Activated CD8-positive, alpha-beta memory T cell treated with anti-CD3 and anti-CD28 coated beads, Interleukin-2, amount 50 U/mL, for 4 hours (primary cell): ENCODE results near the gene MAP6.
"Not testable (repeated sequence)": the region's sequence is repeated elsewhere in the genome, so short reads cannot be mapped to it uniquely, and the experiment has no call there.

Experiments used
- DNase-seq: peaks from one replicate; pipeline ENCODE4 v3.0.0-alpha.2; 2020

Gene MAP6

GRCh38 chr11:75589933-75590332 is 78.9 kb downstream of the MAP6 start:
- no peak for DNase-seq

- DNase-seq = no peak
Measured at GRCh38 chr11:75589051-75589450, 79.8 kb downstream of the MAP6 start.

- DNase-seq = no peak
Measured at GRCh38 chr11:75588051-75588481, 80.8 kb downstream of the MAP6 start.

GRCh38 chr11:75586395-75586794 is 82.4 kb downstream of the MAP6 start:
- DNase-seq = no peak

GRCh38 chr11:75585293-75585670 is 83.6 kb downstream of the MAP6 start:
- DNase-seq = no peak

GRCh38 chr11:75584659-75585292 is 84.1 kb downstream of the MAP6 start:
- not testable (repeated sequence) for DNase-seq

GRCh38 chr11:75583718-75584658 is 84.8 kb downstream of the MAP6 start:
- DNase-seq = no peak

- DNase-seq = peak; percentile 61
Measured at GRCh38 chr11:75582895-75583717, 85.7 kb downstream of the MAP6 start.

- no peak for DNase-seq
Measured at GRCh38 chr11:75582506-75582894, 86.3 kb downstream of the MAP6 start.

- no peak for DNase-seq
Measured at GRCh38 chr11:75579841-75580240, 89.0 kb downstream of the MAP6 start.

- no peak for DNase-seq
Measured at GRCh38 chr11:75578977-75579376, 89.9 kb downstream of the MAP6 start.

- DNase-seq = peak; percentile 66
Measured at GRCh38 chr11:75577207-75577606, 91.6 kb downstream of the MAP6 start.

GRCh38 chr11:75576499-75576918 is 92.3 kb downstream of the MAP6 start:
- DNase-seq = no peak

- DNase-seq = no peak
Measured at GRCh38 chr11:75576017-75576416, 92.8 kb downstream of the MAP6 start.

GRCh38 chr11:75574698-75575602 is 93.9 kb downstream of the MAP6 start:
- DNase-seq = no peak

- DNase-seq = no peak
Measured at GRCh38 chr11:75572744-75573143, 96.1 kb downstream of the MAP6 start.

- DNase-seq = no peak
Measured at GRCh38 chr11:75571625-75572024, 97.2 kb downstream of the MAP6 start.

GRCh38 chr11:75570559-75571139 is 98.2 kb downstream of the MAP6 start:
- no peak for DNase-seq

- no peak for DNase-seq
Measured at GRCh38 chr11:75568616-75569219, 100.1 kb downstream of the MAP6 start.

- DNase-seq = no peak
Measured at GRCh38 chr11:75567971-75568370, 100.9 kb downstream of the MAP6 start.

GRCh38 chr11:75566763-75567279 is 102.0 kb downstream of the MAP6 start:
- DNase-seq = no peak
